RWPE2 (cell line): ENCODE measurements around the gene RHOT2.
A peak's percentile ranks its signal among the peaks of the same experiment; 100 is the strongest.

ENCODE experiments used
- ATAC-seq: fragments of 200-7000 bp; cut with Tn5 transposase; 3 replicates; pipeline ENCODE4 v1.9.1; 2021; ENCODE audit warnings: low read depth
- DNase-seq: peaks from one replicate; pipeline ENCODE4 v3.0.0-alpha.2; 2020; ENCODE audit warnings: low spot score
- H3K27ac ChIP-seq: fragments of 450-650 bp; 2 replicates; pipeline ENCODE4 v1.5.1; 2017; ENCODE audit warnings: mild to moderate bottlenecking; ENCODE audit not compliant: poor library complexity, severe bottlenecking
- H3K27me3 ChIP-seq: fragments of 250-450 bp; sonication (Bioruptor Pico); 2 replicates; pipeline ENCODE4 v1.5.1; 2021; ENCODE audit warnings: mild to moderate bottlenecking, moderate library complexity; ENCODE audit not compliant: insufficient read depth, poor library complexity, severe bottlenecking
- H3K36me3 ChIP-seq: fragments of 250-450 bp; sonication (Bioruptor Pico); 2 replicates; pipeline ENCODE4 v1.5.1; 2020; ENCODE audit warnings: low read depth, mild to moderate bottlenecking, moderate library complexity
- H3K4me1 ChIP-seq: fragments of 250-450 bp; sonication (Bioruptor Pico); 2 replicates; pipeline ENCODE4 v1.5.1; 2021; ENCODE audit warnings: mild to moderate bottlenecking, moderate library complexity; ENCODE audit not compliant: insufficient read depth, poor library complexity, severe bottlenecking
- H3K4me3 ChIP-seq: fragments of 250-450 bp; sonication (Bioruptor Pico); 2 replicates; pipeline ENCODE4 v1.5.1; 2021; ENCODE audit warnings: mild to moderate bottlenecking, moderate library complexity; ENCODE audit not compliant: severe bottlenecking
- H3K9me3 ChIP-seq: fragments of 250-450 bp; sonication (Bioruptor Pico); 2 replicates; pipeline ENCODE4 v1.5.1; 2021; ENCODE audit warnings: mild to moderate bottlenecking, moderate library complexity; ENCODE audit not compliant: severe bottlenecking
- TF ChIP-seq, protein P1 (sequence below): fragments of 450-650 bp; IDR thresholded peaks from one replicate; pipeline ENCODE4 v1.5.1; 2017; ENCODE audit warnings: mild to moderate bottlenecking, moderate library complexity; ENCODE audit not compliant: poor library complexity, severe bottlenecking

RHOT2 gene

DNA sequence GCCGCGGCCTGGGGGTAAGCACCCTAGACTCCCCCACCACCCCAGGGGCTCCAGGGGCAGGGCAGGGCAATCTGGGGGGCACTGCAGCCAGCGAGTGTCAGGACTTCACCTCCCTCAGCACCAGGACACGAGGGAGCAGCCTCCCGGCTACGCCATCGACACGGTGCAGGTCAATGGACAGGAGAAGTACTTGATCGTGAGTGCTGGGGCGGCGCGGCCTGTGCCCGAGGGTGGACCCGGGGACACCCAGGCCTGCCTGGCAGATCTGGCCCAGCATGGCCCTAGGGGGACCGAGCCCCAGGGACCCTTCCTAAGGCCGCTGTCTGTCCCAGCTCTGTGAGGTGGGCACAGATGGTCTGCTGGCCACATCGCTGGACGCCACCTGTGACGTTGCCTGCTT is 4.4 kb downstream of the RHOT2 start:
- TF ChIP-seq, protein P1, sequence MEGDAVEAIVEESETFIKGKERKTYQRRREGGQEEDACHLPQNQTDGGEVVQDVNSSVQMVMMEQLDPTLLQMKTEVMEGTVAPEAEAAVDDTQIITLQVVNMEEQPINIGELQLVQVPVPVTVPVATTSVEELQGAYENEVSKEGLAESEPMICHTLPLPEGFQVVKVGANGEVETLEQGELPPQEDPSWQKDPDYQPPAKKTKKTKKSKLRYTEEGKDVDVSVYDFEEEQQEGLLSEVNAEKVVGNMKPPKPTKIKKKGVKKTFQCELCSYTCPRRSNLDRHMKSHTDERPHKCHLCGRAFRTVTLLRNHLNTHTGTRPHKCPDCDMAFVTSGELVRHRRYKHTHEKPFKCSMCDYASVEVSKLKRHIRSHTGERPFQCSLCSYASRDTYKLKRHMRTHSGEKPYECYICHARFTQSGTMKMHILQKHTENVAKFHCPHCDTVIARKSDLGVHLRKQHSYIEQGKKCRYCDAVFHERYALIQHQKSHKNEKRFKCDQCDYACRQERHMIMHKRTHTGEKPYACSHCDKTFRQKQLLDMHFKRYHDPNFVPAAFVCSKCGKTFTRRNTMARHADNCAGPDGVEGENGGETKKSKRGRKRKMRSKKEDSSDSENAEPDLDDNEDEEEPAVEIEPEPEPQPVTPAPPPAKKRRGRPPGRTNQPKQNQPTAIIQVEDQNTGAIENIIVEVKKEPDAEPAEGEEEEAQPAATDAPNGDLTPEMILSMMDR: no peak
- Histone ChIP-seq H3K9me3 (no peaks in the 10 kb centered on the region), H3K4me3 (no peak overlapping the region), H3K4me1 (peaks cover 6% of the 10 kb centered on the region), H3K27me3 (no peaks in the 10 kb centered on the region), H3K27ac (no peak overlapping the region), H3K36me3 (peaks cover 46% of the 10 kb centered on the region)
- ATAC-seq: no peak
- DNase-seq: no peak

DNA sequence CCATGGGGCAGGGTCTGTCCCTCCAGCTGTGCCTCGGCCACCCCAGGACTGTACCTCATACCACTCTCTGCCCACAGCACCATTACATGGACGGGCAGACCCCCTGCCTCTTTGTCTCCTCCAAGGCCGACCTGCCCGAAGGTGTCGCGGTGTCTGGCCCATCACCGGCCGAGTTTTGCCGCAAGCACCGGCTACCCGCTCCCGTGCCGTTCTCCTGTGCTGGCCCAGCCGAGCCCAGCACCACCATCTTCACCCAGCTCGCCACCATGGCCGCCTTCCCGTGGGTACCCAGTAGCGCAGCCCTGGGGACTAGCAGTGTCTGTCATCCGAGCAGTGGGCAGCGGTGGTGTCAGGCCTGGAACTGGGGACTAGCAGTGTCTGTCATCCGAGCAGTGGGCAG is 4.9 kb downstream of the RHOT2 start:
- Histone ChIP-seq H3K27ac (peak overlapping the region; percentile 12), H3K4me1 (peaks cover 6% of the 10 kb centered on the region), H3K9me3 (no peaks in the 10 kb centered on the region), H3K36me3 (peaks cover 46% of the 10 kb centered on the region), H3K4me3 (no peak overlapping the region), H3K27me3 (no peaks in the 10 kb centered on the region)
- TF ChIP-seq, protein P1: no peak
- no peak for DNase-seq
- ATAC-seq: no peak

DNA sequence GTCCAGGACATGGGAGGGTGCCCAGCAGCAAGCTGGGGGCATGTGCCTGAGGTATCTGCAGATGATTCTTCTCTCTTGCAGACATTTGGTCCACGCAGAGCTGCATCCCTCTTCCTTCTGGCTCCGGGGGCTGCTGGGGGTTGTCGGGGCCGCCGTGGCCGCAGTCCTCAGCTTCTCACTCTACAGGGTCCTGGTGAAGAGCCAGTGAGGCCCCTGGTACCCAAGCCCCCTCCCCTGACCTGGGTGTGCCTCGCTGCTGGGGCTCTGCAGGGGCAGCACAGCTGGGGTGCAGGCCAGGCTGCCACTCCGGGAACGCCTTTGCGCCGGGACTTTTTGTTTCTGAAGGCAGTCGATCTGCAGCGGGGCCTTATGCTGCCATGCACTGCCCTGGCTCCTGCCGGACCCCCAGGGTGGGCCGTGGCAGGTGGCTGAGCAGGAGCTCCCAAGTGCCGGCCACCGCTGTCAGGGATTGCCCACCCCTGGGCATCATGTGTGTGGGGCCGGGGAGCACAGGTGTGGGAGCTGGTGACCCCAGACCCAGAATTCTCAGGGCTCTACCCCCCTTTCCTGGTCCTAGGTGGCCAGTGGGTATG is 5.6 kb downstream of the RHOT2 start:
- TF ChIP-seq, protein P1: no peak
- no peak for DNase-seq
- Histone ChIP-seq H3K4me1 (peaks cover 6% of the 10 kb centered on the region), H3K27me3 (no peaks in the 10 kb centered on the region), H3K27ac (peak overlapping the region; percentile 12), H3K4me3 (no peak overlapping the region), H3K36me3 (peaks cover 46% of the 10 kb centered on the region), H3K9me3 (no peaks in the 10 kb centered on the region)
- ATAC-seq: no peak

DNA sequence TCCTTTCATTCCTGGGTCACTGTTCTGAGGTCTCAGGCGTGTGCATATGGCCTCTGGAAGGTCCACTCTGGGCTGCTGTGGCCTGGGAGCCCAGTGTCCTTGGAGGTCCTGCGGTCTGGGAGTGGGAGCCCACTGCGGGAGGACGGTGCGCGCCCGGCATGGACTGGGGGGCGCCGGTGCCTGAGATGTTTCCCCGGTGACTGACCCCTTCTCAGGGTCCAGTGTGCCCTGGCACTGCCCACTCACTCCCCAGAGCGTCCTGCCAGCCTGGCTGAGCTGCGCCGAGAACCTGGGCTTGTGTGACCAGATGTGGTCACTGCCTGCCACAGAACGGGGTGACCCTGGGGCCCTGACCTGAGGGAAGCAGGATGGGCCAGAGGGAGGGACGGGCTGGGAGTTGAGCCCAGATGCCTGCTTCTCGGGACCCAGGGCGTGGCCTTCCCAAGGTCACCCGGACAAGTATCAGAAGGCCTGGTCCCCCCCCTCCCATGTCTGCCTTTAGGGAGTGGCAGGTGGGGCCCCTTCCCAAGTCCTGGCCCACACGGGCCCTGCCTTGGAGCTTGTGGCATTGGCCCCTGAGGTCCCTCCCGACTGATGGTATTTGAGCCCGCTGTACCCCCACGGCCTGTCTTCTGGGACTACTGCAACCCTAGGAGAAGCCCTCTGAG is 6.4 kb downstream of the RHOT2 start:
- Histone ChIP-seq H3K36me3 (peaks cover 45% of the 10 kb centered on the region), H3K4me1 (peaks cover 11% of the 10 kb centered on the region), H3K9me3 (no peaks in the 10 kb centered on the region), H3K27ac (no peak overlapping the region), H3K4me3 (no peak overlapping the region), H3K27me3 (no peaks in the 10 kb centered on the region)
- no peak for ATAC-seq
- TF ChIP-seq, protein P1: no peak
- DNase-seq: no peak
